ENCODE data around the gene TSPAN11.

DNA sequence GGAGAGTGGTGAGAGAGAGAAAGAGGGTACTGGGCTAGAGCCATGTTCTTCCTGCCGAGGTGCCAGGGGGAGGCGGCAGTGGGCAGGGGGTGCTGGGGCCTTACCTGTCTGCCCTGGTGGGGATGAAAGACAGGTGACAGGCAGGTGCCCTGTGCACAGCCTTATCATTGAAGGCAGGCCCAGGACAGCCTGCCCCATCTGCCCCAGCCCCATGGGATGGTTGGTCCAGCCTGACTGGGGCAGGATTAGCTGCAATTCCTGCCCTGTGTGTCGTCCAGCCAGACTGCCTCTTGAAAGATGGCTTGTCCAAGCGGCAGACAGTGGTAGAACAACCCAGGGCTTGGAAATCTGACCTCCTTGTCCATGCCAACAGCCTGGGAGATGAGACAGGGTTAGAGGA, 67.2 kb downstream of the TSPAN11 start:
- no peak for TF ChIP-seq TCF4 (CRISPR knock-in tag; IDR thresholded peaks at IDR 0.05; ENCODE audit: borderline replicate concordance)
- no peak for TF ChIP-seq ZFP3 (CRISPR knock-in tag; IDR thresholded peaks at IDR 0.05)
- TF ChIP-seq, protein P1, sequence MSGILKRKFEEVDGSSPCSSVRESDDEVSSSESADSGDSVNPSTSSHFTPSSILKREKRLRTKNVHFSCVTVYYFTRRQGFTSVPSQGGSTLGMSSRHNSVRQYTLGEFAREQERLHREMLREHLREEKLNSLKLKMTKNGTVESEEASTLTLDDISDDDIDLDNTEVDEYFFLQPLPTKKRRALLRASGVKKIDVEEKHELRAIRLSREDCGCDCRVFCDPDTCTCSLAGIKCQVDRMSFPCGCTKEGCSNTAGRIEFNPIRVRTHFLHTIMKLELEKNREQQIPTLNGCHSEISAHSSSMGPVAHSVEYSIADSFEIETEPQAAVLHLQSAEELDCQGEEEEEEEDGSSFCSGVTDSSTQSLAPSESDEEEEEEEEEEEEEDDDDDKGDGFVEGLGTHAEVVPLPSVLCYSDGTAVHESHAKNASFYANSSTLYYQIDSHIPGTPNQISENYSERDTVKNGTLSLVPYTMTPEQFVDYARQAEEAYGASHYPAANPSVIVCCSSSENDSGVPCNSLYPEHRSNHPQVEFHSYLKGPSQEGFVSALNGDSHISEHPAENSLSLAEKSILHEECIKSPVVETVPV (CRISPR knock-in tag; IDR thresholded peaks at IDR 0.05) = no peak
- TF ChIP-seq ZNF70 (CRISPR knock-in tag; IDR thresholded peaks at IDR 0.05) = no peak
- TF ChIP-seq ARNTL (CRISPR knock-in tag; IDR thresholded peaks at IDR 0.05; ENCODE audit: borderline replicate concordance, low read depth) = no peak
- TF ChIP-seq ZFP30 (CRISPR knock-in tag; IDR thresholded peaks at IDR 0.05) = no peak
- TF ChIP-seq, protein P2, sequence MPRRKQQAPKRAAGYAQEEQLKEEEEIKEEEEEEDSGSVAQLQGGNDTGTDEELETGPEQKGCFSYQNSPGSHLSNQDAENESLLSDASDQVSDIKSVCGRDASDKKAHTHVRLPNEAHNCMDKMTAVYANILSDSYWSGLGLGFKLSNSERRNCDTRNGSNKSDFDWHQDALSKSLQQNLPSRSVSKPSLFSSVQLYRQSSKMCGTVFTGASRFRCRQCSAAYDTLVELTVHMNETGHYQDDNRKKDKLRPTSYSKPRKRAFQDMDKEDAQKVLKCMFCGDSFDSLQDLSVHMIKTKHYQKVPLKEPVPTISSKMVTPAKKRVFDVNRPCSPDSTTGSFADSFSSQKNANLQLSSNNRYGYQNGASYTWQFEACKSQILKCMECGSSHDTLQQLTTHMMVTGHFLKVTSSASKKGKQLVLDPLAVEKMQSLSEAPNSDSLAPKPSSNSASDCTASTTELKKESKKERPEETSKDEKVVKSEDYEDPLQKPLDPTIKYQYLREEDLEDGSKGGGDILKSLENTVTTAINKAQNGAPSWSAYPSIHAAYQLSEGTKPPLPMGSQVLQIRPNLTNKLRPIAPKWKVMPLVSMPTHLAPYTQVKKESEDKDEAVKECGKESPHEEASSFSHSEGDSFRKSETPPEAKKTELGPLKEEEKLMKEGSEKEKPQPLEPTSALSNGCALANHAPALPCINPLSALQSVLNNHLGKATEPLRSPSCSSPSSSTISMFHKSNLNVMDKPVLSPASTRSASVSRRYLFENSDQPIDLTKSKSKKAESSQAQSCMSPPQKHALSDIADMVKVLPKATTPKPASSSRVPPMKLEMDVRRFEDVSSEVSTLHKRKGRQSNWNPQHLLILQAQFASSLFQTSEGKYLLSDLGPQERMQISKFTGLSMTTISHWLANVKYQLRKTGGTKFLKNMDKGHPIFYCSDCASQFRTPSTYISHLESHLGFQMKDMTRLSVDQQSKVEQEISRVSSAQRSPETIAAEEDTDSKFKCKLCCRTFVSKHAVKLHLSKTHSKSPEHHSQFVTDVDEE (CRISPR knock-in tag; IDR thresholded peaks at IDR 0.05) = no peak

Data from SK-N-SH treated with all-trans-retinoic acid at 6 μM for 48 hours (cell line).